Measurements from ENCODE around the gene HORMAD2. TPM values are rescaled to one million over a fixed set of nuclear protein-coding genes. Genes with fewer than 3 reads are reported as not detected.
A peak's percentile ranks its signal among the peaks of the same experiment; 100 is the strongest.
"Not testable (repeated sequence)": the region's sequence is repeated elsewhere in the genome, so short reads cannot be mapped to it uniquely, and the experiment has no call there.

The HORMAD2 gene
- total and polyA plus RNA-seq, 4 donors = 0.02 to 0.46 TPM; not detected in 2

DNA sequence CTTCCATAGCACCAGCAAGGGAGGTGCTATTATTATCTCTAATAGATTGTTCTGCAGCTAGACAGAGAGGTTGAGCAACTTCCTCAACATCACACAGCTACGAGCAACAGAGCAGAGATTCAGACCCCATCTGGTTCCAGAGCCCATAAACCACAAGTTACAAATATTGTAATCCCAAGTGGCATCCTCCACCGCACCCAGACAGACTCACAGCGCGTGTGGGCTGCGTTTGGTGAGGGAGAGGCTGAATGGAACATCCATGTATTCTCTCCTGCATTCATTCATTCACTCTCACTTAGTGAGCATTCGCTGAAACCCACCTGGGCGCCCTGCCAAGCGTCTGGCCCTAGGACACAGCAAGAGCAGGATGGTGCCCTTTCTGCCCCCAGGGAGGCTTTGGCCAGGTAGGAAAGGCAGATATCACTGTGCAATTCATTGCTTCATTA is 132.8 kb downstream of the HORMAD2 start:
- TF ChIP-seq CTCF (IDR thresholded peaks at IDR 0.05; ENCODE audit: control extremely low read depth, extremely low read depth) = no peak
- Histone ChIP-seq H3K4me3 (no peak overlapping the region), H3K4me1 (ENCODE audit: control insufficient read depth in 5 of 5, insufficient read depth in 5 of 5, low read length in 5 of 5) (peaks cover 0 to 18% (median 13%) of the 10 kb centered on the region in 5 donors), H3K27me3 (ENCODE audit: control insufficient read depth in 3 of 3, insufficient read depth in 3 of 3, low read length in 2 of 3) (peaks cover 0 to 5% (median 0%) of the 10 kb centered on the region in 3 donors), H3K9ac (ENCODE audit: insufficient read depth in 1 of 2, low read length in 2 of 2) (no peak overlapping the region), H3K27ac (ENCODE audit: low read depth in 1 of 2, low read length in 1 of 2) (peak overlapping the region in 1 of 2 donors; percentile 75), H3K36me3 (ENCODE audit: control insufficient read depth in 4 of 4, insufficient read depth in 4 of 4, low read length in 4 of 4) (no peaks in the 10 kb centered on the region), H3K9me3 (ENCODE audit: control insufficient read depth in 4 of 4, insufficient read depth in 3 of 4, low read length in 3 of 4) (no peaks in the 10 kb centered on the region)
- ATAC-seq (ENCODE audit: insufficient read depth, low FRiP score) (peak; percentile 50), DNase-seq (no peak)
- WGBS, 2 donors = 47 to 58% methylated on average over 8 of the region's 8 CpGs

DNA sequence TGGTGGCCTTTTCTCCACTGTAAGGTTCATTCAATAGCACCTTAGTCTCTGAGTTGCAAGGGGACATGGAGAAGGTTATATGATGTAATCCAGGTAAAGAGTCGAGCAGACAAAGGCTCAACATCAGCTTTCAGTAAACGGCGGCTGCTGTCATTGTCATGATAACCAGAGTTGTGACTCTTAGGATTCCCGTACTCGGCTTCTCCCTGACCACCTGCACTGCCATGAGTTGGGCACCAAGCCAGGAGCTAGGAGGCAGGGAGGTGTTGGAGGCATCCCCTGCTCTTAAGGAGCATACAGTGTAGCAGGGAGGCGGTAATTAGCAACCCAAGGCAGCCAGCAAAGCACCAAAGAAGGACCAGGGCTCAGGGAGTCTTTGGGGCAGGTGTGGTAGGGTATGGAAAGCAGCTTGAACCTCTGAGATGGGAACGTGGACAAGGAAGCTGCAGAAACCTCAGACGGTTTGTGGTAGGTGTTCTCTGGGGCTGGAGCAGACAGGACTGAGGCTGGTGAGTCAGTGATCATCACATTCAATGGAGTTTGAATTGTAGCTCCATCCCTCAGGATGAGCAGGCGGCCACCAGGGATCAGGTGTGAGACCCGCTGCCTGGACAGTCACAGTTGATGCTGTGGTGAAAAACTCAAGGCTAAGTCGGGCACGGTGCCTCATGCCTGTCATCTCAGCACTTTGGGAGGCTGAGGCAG is 134.6 kb downstream of the HORMAD2 start:
- Histone ChIP-seq H3K4me1 (ENCODE audit: control insufficient read depth in 5 of 5, insufficient read depth in 5 of 5, low read length in 5 of 5) (peaks cover 0 to 8% (median 0%) of the 10 kb centered on the region in 5 donors), H3K27me3 (ENCODE audit: control insufficient read depth in 3 of 3, insufficient read depth in 3 of 3, low read length in 2 of 3) (peaks cover 0 to 5% (median 0%) of the 10 kb centered on the region in 3 donors), H3K4me3 (no peak overlapping the region), H3K27ac (ENCODE audit: low read depth in 1 of 2, low read length in 1 of 2) (no peak overlapping the region), H3K36me3 (ENCODE audit: control insufficient read depth in 4 of 4, insufficient read depth in 4 of 4, low read length in 4 of 4) (no peaks in the 10 kb centered on the region), H3K9me3 (ENCODE audit: control insufficient read depth in 4 of 4, insufficient read depth in 3 of 4, low read length in 3 of 4) (no peaks in the 10 kb centered on the region), H3K9ac (ENCODE audit: insufficient read depth in 1 of 2, low read length in 2 of 2) (no peak overlapping the region)
- no peak for TF ChIP-seq CTCF (IDR thresholded peaks at IDR 0.05; ENCODE audit: control extremely low read depth, extremely low read depth)
- DNase-seq = no peak
- ATAC-seq (ENCODE audit: insufficient read depth, low FRiP score) = no peak
- 68 to 73% methylated on average over 12 of the region's 12 CpGs for WGBS, 2 donors

DNA sequence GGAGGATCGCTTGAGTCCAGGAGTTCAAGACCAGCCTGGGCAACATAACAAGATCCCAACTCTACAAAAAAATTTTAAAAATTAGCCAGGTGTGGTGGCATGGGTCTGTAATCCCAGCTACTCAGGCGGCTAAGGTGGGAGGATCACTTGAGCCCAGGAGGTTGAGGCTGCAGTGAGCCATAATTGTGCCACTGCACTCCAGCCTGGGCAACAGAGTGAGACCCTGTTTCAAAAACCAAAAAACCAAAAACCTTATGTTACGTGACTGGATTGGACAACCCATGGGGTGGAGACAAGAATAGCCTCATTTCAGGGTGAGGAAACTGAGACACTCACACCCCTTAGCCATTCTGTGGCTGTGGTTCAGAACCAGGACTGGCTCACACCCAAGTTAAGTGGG is 136.0 kb downstream of the HORMAD2 start:
- ATAC-seq (ENCODE audit: insufficient read depth, low FRiP score); H3K9me3 ChIP-seq (ENCODE audit: control insufficient read depth in 4 of 4, insufficient read depth in 3 of 4, low read length in 3 of 4); H3K4me3 ChIP-seq; DNase-seq; H3K36me3 ChIP-seq (ENCODE audit: control insufficient read depth in 4 of 4, insufficient read depth in 4 of 4, low read length in 4 of 4); H3K27me3 ChIP-seq (ENCODE audit: control insufficient read depth in 3 of 3, insufficient read depth in 3 of 3, low read length in 2 of 3); H3K27ac ChIP-seq (ENCODE audit: low read depth in 1 of 2, low read length in 1 of 2); H3K9ac ChIP-seq (ENCODE audit: insufficient read depth in 1 of 2, low read length in 2 of 2); H3K4me1 ChIP-seq (ENCODE audit: control insufficient read depth in 5 of 5, insufficient read depth in 5 of 5, low read length in 5 of 5): not testable (repeated sequence)
- 98 to 99% methylated on average over 3 of the region's 3 CpGs for WGBS, 2 donors

- Histone ChIP-seq H3K9me3 (ENCODE audit: control insufficient read depth in 4 of 4, insufficient read depth in 3 of 4, low read length in 3 of 4) (no peaks in the 10 kb centered on the region), H3K27ac (ENCODE audit: low read depth in 1 of 2, low read length in 1 of 2) (no peak overlapping the region), H3K9ac (ENCODE audit: insufficient read depth in 1 of 2, low read length in 2 of 2) (no peak overlapping the region), H3K36me3 (ENCODE audit: control insufficient read depth in 4 of 4, insufficient read depth in 4 of 4, low read length in 4 of 4) (no peaks in the 10 kb centered on the region), H3K4me1 (ENCODE audit: control insufficient read depth in 5 of 5, insufficient read depth in 5 of 5, low read length in 5 of 5) (peaks cover 0 to 5% (median 0%) of the 10 kb centered on the region in 5 donors), H3K4me3 (no peak overlapping the region), H3K27me3 (ENCODE audit: control insufficient read depth in 3 of 3, insufficient read depth in 3 of 3, low read length in 2 of 3) (peaks cover 0 to 5% (median 0%) of the 10 kb centered on the region in 3 donors)
- WGBS, 2 donors = 86 to 91% methylated on average over 10 of the region's 10 CpGs
- no peak for DNase-seq
- no peak for ATAC-seq (ENCODE audit: insufficient read depth, low FRiP score)
- no peak for TF ChIP-seq CTCF (IDR thresholded peaks at IDR 0.05; ENCODE audit: control extremely low read depth, extremely low read depth)
Measured at GRCh38 chr22:30216710-30217109, 136.4 kb downstream of the HORMAD2 start.
